Ecto neural progenitor cell (in vitro differentiated cells): ENCODE data around the gene TPRX1.
"Not testable (repeated sequence)": the region's sequence is repeated elsewhere in the genome, so short reads cannot be mapped to it uniquely, and the experiment has no call there.

Experiments
- DNase-seq: peaks from one replicate; pipeline ENCODE4 v3.0.0-alpha.2; 2018; ENCODE audit warnings: low spot score

TPRX1 gene

DNA sequence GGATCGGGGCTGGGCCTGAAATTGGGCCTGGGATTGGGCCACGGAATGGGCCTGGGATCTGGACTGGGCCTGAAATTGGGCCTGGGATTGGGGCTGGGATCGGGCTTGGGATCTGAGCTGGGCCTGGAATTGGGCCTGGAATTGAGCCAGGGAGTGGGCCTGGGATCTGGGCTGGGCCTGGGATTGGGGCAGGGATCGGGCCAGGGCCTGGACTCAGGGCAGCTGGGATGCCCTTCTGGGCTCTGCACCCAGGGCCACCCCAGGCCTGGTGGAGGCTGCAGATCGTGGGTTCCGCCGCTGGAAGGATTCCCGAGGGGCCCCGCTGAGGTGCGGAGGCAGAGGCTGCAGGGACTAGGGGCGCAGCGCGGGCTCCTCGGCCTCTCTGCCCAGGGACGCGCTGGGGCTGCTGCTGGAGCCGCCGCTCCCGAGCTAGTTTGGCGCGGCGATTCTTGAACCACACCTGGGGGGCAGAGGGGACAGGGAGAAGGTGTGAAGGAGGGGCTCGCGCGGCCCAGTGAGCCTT is 1.8 kb downstream of the TPRX1 start:
- no peak for DNase-seq

DNA sequence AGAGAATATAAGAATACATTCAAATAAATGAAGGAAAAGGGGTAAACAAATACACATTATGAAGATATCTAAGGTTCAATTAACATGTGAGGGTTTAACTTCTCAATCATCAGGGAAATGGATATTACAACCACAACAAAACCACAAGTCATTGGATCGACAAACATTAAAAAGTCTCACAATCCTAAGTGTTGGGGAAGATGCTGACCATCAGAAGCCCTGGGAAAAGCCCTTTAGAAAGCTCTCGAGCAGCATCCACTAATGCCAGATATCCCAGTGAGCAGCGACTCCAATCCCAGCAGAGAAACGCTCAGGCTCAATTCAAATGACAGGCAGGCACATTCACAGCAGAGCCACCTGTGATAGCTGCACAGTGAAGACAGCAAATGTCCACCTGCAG is 3.1 kb downstream of the TPRX1 start:
- DNase-seq: no peak

DNA sequence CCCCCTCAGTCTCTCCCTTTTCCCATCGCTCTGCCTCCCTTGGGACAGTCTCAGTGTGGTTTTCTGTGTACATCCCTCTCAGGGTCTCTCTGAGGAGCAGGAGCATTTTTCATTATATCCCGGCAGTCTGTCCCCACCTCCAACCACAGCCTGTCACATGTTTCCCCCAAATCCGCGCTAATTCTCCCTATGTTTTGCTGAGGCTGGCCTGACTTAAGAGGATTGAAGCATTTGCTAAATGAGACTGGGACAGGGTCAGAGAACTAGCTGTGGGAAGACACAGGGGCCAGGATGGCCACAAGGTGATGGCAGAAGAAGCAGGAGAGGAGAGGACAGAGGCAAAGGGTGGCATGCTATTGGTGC is 5.5 kb downstream of the TPRX1 start:
- no peak for DNase-seq

DNA sequence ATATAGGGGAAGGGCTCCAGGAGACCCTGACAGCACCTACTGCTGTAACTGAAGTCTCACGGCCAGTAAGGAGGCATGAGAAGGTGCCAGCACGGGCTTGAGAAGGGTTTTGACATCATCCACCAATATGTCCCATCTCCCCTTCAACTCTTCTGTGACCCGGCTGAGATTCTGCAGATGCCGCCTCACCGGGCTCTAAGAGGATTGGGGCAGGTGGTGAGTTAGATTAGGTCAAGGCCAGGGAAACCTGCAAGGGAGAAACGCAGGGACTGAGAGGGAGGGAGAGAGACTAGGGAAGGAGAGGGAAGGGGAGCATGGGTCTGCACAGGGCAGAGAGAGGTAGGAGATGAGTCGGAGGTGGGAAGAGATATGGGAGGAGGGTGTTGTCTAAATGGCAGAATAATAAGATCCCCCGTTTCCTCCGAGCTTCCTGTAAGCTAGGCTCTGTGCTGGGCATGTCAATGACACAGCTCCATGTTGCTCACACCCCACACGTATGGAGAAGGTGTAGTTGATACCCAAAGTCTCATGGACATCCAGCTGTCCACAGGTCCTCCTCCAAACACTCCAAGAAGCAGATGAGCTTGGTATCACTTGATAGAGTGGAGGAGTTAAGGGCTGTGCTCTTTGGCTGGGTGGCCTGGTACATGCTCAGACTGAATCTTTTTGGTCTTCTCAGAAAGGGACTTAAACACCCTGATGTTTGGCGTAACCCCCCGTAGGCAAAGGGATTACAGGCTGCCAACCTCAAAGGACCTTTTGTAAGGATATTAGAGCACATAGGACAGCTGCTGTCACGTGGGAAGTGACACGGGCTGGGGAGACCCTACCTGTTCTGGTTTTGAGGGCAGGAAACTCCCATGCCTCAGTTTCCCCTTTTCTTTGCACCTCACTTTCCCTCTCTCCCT is 6.1 kb downstream of the TPRX1 start:
- DNase-seq: no peak

DNA sequence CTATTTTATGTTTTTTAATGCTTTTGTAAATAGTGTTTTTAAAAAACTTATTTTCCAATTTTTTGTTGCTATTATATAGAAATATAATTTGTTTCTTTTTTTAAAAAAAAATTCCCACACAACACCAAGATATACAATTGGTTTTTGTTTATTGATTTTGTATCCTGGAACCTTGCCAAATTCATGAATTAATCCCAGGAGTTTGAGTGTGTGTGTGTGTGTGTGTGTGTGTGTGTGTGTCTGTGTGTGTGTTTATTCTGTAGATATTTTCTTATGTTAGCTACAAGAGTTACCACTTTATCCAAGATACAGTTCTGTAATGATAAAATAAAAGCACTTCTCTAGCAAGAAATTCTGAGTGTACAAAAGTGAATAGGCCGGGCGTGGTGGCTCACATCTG is 7.6 kb downstream of the TPRX1 start:
- no peak for DNase-seq

DNA sequence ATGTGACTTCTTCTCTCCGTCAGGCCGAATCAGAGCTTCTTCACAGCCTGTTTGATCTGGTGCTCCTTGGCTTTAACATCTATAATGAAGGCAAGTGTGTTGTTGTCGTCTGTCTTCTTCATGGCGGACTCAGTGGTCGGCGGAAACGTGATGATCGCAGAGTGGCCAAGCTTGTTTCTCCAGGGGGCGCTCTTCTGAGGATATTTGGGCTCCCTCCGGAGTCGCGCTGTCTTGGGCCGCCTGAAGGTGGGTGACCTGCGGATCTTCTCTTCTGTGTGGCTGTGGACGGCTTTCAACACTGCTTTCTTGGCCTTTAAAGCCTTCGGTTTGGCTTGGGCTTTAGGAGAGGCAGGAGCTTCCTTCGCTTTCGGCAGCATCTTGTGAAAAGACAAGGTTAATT is 9.8 kb downstream of the TPRX1 start:
- no peak for DNase-seq

DNA sequence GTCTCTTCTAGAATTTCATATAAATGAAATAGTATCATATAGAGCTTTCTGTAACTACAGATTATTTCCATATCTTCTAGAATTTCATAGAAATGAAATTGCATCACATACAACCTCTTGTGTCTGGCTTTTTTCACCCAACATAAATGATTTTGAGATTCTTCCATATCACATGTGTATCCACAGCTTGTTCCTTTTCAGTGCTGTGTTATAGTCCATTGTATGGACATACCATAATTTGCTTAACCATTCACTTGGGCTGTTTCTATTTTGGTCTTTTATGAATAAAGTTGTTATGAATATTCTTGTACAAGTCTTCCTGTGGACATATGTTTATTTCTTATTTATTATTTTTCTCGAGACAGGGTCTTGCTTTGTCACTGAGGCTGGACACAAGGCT is 11.7 kb downstream of the TPRX1 start:
- DNase-seq: no peak

DNA sequence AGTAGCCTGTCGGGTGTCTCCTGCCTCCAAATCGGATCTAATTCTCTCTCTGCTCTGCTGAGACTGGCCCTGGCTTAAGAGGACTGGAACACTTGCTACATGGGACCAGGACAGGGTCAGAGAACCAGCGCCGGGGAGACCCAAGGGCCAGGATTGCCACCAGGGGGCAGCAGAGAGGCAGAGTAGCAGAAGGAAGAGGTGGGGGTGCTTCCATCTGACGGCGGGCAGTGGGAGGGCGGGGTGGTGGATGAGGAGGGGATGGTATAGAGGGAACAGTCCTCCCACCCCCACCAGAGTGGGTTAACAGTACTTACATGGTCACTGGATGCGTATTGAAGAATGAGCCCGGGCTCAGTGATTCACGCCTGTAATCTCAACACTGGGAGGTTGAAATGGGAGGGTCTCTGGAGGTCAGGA is 13.9 kb downstream of the TPRX1 start:
- DNase-seq: peak; percentile 97

DNA sequence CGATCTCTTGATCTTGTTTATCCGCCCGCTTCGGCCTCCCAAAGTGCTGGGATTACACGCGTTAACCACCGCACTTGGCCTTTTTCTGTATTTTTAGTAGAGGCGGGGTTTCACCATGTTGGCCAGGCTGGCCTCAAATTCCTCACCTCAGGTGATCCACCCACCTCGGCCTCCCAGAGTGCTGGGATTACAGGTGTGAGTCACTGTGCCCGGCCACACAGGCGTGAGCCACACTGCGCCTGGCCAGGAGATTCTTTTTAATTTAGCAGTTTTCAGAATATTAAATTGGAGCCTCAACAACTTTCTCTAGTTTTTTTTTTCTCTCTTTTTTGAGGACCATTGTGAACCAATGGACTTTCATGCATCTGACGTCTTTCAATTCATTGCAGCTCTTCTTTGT is 14.5 kb downstream of the TPRX1 start:
- DNase-seq: not testable (repeated sequence)

DNA sequence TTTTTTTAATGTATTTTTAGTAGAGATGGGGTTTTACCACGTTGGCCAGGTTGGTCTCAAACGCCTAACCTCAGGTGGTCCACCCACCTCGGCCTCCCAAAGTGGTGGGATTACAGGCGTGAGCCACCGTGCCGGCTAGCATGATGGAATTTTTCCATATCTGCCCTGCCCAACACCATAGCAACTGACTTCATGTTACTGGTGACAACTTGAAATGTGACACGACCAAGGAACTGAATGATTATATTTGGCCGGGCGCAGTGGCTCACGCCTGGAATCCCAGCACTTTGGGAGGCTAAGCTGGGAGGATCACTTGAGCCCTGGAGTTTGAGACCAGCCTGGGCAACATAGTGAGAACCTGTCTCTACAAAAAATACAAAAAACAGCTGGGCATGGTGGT is 17.0 kb downstream of the TPRX1 start:
- DNase-seq: not testable (repeated sequence)

DNA sequence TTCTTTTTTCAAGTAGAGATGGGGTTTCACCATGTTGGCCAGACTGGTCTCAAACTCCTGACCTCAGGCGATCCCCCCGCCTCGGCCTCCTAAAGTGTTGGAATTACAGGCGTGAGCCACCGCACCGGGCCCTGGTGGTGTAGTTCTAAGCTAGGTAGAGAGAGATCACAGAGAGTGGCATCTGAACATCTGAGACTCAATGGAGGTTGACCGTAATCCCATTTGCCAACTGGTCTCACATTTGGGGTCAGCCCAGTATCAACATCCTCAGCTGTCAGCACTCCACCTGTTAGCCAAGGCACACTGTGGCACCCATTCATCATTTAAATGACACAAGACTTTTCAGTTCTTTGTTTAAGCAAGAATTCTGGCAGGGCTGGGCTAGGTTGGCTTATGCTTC is 17.8 kb downstream of the TPRX1 start:
- DNase-seq: no peak

DNA sequence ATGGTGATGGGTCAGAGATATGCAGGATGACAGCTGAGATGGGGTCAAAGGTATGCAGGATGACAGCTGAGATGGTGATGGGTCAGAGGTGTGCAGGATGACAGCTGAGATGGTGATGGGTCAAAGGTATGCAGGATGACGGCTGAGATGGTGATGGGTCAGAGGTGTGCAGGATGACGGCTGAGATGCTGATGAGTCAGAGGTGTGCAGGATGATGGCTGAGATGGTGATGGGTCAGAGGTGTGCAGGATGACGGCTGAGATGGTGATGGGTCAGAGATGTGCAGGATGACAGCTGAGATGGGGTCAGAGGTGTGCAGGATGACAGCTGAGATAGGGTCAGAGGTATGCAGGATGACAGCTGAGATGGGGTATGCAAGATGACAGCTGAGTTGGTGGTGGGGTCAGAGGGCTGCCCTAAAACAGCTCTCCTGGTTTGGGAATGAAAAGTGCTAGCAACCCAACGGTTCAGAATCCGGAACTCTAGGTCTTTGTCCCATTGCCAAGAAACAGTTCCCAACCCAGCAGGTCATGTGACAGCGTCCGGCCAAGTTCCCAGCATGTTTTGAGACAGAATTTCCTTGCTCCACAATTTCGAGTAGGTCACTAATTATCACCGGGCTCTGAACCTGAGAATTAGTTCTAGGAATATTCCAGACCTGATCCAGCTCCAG is 22.6 kb downstream of the TPRX1 start:
- DNase-seq: no peak

DNA sequence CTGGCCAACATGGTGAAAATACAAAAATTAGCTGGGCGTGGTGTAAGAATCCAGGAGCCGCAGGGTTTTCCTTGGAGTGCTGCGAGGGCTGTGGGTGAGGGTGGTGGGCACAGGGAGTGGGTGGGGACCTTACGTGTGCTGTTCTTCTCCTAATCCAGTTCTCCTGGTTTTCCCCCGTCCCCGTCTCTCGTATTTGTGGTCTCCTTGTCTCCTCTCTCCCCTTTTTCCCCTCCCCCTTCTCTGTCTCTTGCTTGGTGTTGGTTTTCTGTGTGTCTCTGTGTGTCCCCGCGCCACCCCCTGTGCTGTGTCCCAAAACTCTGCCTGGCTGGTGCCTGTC is 24.2 kb downstream of the TPRX1 start:
- no peak for DNase-seq

DNA sequence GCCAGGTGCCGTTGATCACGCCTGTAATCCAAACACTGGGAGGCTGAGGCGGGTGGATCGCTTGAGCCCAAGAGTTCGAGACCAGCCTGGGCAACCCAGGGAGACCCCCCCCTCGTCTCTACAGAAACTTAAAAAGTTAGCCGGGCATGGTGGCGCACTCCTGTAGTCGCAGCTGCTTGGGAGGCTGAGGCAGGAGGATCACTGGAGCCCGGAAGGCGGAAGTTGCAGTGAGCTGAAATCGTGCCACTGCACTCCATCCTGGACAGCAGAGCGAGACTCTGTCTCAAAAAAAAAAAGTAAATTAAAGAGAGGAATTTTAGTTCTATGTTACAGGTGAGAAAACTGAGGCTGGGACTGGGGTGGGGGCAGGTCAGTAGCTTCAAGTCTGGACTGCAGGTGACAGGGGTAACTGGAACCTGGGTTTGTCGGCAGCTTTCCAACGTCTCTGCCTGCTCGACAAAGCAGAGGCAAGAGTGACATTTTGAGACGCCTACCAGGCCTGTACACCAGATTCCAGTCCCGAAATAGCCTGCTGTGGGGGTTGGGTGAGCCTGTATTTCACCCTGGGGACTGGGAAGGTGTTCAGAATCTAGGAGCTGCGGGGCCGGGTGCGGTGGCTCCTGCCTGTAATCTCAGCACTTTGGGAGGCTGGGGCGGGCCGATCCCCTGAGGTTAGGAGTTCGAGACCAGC is 24.7 kb downstream of the TPRX1 start:
- no peak for DNase-seq

DNA sequence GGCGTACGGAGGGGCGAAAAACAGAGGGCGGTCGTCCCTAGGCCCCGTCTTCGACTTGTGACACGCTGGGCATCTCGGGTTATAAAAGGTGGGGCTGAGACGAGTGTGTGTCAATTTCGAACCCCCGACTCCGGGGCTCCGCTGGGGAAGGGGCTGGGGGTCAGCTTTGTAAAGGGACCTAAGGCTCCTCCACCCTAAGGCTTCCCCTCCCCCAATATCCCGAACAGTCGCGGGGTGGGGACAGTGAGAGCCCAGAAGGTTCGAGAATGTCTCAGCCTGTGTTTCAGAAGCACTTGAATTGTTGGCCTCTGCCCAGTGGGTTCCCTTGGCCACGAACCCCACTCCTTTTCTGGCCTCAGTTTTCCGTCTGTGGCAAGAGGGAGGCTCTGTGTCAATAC is 25.4 kb downstream of the TPRX1 start:
- DNase-seq: no peak

DNA sequence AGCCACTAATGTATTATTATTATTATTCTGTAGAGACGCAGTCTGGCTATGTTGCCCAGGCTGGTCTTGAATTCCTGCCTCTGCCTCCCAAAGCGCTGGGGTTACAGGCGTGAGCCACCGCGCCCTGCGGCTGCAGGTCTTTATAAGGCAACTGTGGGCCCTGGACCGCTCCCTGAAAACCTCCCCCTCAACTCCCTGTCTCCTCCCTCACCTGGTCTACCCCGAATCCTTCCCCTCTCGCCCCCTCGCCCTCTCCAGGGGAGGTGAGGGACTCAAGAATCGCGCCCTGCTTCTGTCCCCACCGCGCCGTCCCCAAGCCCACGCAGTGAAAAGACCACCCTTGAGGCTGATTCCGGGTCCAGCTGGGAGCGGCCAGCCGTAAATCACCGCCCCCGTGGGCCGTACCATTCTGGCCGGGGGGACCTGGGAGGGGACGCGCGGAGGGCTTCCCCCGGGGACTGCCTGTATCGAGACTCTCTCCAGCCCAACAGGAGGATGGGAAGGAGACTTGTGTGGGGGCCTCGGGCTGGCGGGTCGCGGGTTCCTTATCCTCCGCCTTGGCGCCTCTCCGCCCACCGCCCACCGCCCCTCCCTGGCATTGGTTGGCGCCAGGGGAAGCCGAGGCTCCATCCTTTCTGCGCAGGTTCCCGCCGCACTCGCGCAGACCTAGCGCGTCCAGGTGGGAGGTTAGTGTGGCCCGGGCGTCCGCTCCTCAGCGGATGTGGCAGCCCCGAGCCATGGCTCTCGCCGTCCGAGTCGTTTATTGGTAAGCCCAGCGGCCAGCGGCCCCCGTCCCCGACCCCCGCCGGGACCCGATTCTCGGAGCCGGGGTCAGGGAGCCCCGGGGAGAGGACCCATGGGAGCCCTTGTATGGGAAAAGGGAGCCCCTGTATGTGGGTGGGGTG is 26.1 kb downstream of the TPRX1 start, which contains the start of gene SELENOW:
TSS of gene SELENOW (plus strand) at position 655 of the 905 bp plus-strand sequence. CDS start at position 738, 83 bp downstream.
- peak; percentile 92 for DNase-seq

DNA sequence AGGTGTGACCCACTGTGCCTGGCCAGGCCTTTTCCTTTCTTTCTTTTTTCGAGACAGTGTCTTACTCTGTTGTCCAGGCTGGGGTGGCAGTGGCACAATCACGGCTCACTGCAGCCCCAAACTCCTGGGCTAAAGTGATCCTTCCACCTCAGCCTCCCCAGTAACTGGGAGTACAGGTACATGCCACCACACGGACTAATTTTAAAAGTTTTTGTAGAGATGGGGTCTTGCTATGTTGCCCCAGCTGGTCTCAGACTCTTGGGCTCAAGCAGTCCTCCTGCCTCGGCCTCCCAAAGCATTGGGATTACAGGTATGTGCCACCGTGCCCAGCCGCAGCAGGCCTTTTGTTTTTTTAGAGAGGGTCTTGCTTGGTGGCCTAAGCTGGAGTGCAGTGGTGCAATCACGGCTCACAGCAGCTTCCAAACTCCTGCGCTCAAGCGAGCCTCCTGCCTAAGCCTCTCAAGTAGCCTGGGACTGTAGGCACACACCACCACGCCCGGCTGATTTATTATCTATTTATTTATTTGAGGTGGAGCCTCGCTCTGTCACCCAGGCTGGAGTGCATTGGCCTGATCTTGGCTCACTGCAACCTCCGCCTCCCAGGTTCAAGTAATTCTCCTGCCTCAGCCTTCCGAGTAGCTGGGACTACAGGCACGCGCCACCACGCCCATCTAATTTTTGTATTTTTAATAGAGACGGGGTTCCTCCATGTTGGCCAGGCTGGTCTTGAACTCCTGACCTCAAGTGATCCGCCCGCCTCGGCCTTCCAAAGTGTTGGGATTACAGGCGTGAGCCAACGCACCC is 26.9 kb downstream of the TPRX1 start:
- not testable (repeated sequence) for DNase-seq

DNA sequence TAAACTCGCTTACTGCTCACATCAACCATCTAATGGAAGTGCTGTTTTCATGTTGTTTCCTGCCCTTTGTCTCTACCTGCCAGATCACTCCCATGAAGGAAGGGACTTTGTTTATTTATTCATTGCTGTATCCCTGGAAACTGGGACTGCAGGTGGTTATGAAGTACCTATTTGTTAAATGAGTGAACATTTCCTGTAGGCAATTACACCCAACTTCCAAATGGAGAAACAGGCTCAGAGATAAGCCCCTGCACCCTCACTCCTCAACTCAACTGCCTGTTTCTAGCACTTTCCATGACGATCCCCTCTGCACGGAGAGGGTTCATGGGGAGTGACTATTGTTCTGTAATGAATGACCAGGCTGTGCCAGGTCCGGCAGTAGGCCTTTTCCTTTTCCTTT is 27.8 kb downstream of the TPRX1 start:
- DNase-seq: no peak

DNA sequence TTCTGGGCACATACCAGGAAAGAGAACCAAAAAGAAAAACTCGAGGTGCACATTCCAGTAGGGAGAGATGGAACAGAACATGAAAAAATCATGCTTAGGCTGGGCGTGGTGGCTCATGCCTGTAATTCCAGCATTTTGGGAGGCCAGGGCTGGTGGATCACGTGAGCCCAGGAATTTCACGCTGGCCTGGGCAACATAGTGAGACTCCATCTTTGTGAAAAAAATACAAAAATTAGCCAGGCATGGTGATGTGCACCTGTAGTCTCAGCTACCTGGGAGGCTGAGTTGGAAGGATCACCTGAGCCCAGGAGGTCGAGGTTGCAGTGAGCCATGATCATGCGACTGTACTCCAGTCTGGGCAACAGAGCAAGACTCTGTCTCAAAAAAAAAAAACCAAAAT is 33.1 kb downstream of the TPRX1 start:
- DNase-seq: not testable (repeated sequence)

DNA sequence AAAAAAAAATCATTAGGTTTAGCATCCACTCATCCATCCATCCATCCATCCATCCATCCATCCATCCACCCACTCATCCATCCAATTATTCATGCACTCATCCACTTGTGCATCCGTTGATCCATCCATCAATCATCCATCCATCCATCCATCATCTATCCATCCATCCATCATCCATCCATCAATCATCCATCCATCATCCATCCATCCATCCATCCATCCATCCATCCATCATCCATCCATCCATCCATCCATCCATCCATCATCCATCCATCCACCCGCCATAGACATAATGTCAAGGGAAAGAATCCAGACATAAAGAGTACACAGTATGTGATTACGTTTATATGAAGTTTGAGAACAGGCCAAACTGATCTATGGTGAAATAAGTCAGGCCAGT is 34.8 kb downstream of the TPRX1 start:
- DNase-seq: no peak

DNA sequence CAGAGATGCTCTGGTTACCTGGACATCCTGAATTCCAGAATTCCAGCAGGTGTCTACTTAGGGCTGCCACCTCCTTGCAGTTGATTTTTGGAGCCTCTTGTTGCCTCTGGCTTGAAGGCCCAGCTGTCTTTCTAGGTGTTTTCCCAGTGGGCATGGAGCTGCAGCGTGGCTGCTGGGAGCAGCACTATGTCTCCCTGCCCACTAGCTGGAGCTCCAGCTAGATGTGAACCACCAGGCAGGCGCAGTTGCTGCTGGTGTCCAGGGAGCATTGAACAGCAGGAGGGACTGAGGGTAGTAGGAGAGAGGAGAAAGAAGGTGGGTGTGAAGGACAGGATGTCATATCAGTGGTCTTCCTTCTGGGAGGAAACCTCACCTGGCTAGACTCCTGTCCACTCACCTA is 35.7 kb downstream of the TPRX1 start:
- no peak for DNase-seq
